Activated CD4-positive, alpha-beta T cell treated with anti-CD3 and anti-CD28 coated beads for 36 hours (primary cell): ENCODE results near the gene ALAS1. TPM values are rescaled to one million over a fixed set of nuclear protein-coding genes. Genes with fewer than 3 reads are reported as not detected.
"Not testable (repeated sequence)": the region's sequence is repeated elsewhere in the genome, so short reads cannot be mapped to it uniquely, and the experiment has no call there.

Experiments used
- ATAC-seq: fragments of 200-7000 bp; cut with Tn5 transposase; one replicate; pipeline ENCODE4 v1.10.0; 2021; ENCODE audit warnings: mild to moderate bottlenecking, moderate library complexity
- CTCF ChIA-PET: fragments of 350-600 bp; sonication (Branson Sonifier 250); formaldehyde crosslinking; loops from one replicate; lab custom pipeline; 2021; ENCODE audit warnings: antibody characterized with exemption; lab: Charles Lee
- POLR2A ChIA-PET: fragments of 350-600 bp; sonication (Branson Sonifier 250); formaldehyde crosslinking; loops from one replicate; lab custom pipeline; 2021; ENCODE audit warnings: antibody characterized with exemption, inconsistent platforms; lab: Charles Lee
- DNase-seq: peaks from one replicate; pipeline ENCODE4 v3.0.0-alpha.2; 2020
- H3K27ac Mint-ChIP-seq: one replicate; pipeline ENCODE4 v1.8.0; 2021; ENCODE audit warnings: mixed read lengths
- H3K27me3 Mint-ChIP-seq: one replicate; pipeline ENCODE4 v1.8.0; 2021; ENCODE audit warnings: mixed read lengths
- H3K36me3 Mint-ChIP-seq: one replicate; pipeline ENCODE4 v1.8.0; 2021; ENCODE audit warnings: low read depth, mixed read lengths
- H3K4me1 Mint-ChIP-seq: one replicate; pipeline ENCODE4 v1.8.0; 2021; ENCODE audit warnings: mixed read lengths
- H3K4me3 Mint-ChIP-seq: one replicate; pipeline ENCODE4 v1.8.0; 2021; ENCODE audit warnings: mild to moderate bottlenecking, moderate library complexity, mixed read lengths
- H3K9me3 Mint-ChIP-seq: one replicate; pipeline ENCODE4 v1.8.0; 2021; ENCODE audit warnings: low read depth, mixed read lengths
- intact Hi-C, 2 experiments: fragments of 100-400 bp; cut with DNase I in 1 of 2; cut with micrococcal nuclease in 1 of 2; formaldehyde crosslinking; loops; one replicate each; pipeline versions ENCODE4 v1.14.2 to v1.15.1; 2022 to 2024; cut with DNase I, micrococcal nuclease
- total RNA-seq, 2 experiments: library from RNA; stranded (reverse); gene quantifications; one replicate each; pipeline ENCODE4 v1.2.3, GENCODE V29; 2021

The ALAS1 gene
- total RNA-seq, 2 experiments from 2014 or later, result 52.8 to 68.7 TPM

- DNase-seq, result no peak
- ChIA-PET POLR2A (no interaction called here), CTCF (interaction anchor here (0.7 to 1.0 kb wide), 2 partner anchors 158 kb away, joined by 3 to 5 read pairs; no protein-coding TSS in a partner anchor)
These were observed 38.5 kb upstream of the ALAS1 start for GRCh38 chr3:52159503-52159902.

DNA sequence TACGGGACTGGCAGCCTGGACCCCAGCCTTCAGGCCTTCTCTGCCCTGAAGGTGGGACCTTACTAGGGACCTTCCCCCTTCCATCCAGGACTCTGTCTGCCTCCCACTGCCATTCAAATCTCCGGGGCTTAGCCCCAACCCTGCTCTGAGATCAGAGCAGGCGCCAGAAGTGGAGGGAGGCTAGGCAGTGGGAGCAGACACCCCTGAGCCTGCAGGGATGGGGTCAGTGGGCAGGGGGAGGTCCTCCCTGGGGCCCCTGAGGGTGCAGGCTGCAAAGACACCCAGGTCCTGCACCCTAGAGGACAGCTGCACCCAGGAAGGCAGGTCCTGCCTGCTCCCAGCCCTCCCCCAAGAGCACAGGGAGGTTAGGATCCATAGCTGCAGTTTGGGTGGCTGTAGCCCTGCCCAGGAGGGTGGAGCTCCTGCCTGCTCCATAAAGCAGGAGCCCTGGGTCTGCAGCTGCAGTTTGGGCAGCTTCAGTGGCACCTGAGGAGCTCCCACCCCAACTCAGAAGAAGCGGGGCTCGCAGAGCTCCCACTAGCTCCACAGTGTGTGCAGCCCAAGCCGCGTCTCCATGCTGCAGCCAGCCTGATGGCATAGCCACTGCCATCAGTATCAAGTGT is 35.6 kb upstream of the ALAS1 start:
- POLR2A ChIA-PET, result no interaction called here
- no peaks in the 10 kb centered on the region for H3K36me3 Mint-ChIP-seq
- intact Hi-C loops, result no loop called here
- no peaks in the 10 kb centered on the region for H3K9me3 Mint-ChIP-seq
- DNase-seq (no peak), ATAC-seq (no peak)
- H3K4me3 Mint-ChIP-seq, result no peak overlapping the region
- no peaks in the 10 kb centered on the region for H3K27me3 Mint-ChIP-seq
- no peaks in the 10 kb centered on the region for H3K4me1 Mint-ChIP-seq
- CTCF ChIA-PET, result interaction anchor here (0.6 kb wide), 1 partner anchor 212 kb away, joined by 3 read pairs; no protein-coding TSS in a partner anchor
- no peak overlapping the region for H3K27ac Mint-ChIP-seq

More at GRCh38 chr3:52159503-52159902, 38.5 kb upstream of the ALAS1 start:
- Mint-ChIP-seq H3K9me3 (no peaks in the 10 kb centered on the region), H3K4me3 (no peak overlapping the region), H3K27me3 (no peaks in the 10 kb centered on the region), H3K4me1 (peaks cover 9% of the 10 kb centered on the region), H3K27ac (no peak overlapping the region), H3K36me3 (no peaks in the 10 kb centered on the region)
- no peak for ATAC-seq
- intact Hi-C loops, result loop anchor here in 1 of 2 experiments (10.0 kb wide), 1 partner anchor 775 kb away; the partner anchor contains the start of gene MANF

GRCh38 chr3:52167240-52167639 is 30.7 kb upstream of the ALAS1 start:
- no peak for ATAC-seq
- ChIA-PET POLR2A (interaction anchor here (0.7 kb wide), 1 partner anchor 172 kb away, joined by 3 read pairs; no protein-coding TSS in a partner anchor), CTCF (interaction anchor here (0.6 to 1.9 kb wide), 3 partner anchors 34 to 1693 kb away, joined by 3 to 6 read pairs (median 3); no protein-coding TSS in a partner anchor)
- no peak overlapping the region for H3K4me3 Mint-ChIP-seq
- no peak for DNase-seq
- no peaks in the 10 kb centered on the region for H3K36me3 Mint-ChIP-seq
- no peaks in the 10 kb centered on the region for H3K4me1 Mint-ChIP-seq
- no peaks in the 10 kb centered on the region for H3K9me3 Mint-ChIP-seq
- no peak overlapping the region for H3K27ac Mint-ChIP-seq
- intact Hi-C loops, result no loop called here
- H3K27me3 Mint-ChIP-seq, result no peaks in the 10 kb centered on the region

- H3K4me1 Mint-ChIP-seq, H3K9me3 Mint-ChIP-seq, H3K27me3 Mint-ChIP-seq, intact Hi-C loops, DNase-seq, ATAC-seq, H3K4me3 Mint-ChIP-seq, H3K27ac Mint-ChIP-seq, H3K36me3 Mint-ChIP-seq: not testable (repeated sequence)
- ChIA-PET POLR2A (interaction anchor here (0.6 kb wide), 1 partner anchor 13 kb away, joined by 3 read pairs; no protein-coding TSS in a partner anchor), CTCF (interaction anchor here (0.8 to 1.2 kb wide), 3 partner anchors 10 to 327 kb away, joined by 3 to 4 read pairs (median 3); no protein-coding TSS in a partner anchor)
These were observed 27.7 kb upstream of the ALAS1 start for GRCh38 chr3:52170217-52170616.

DNA sequence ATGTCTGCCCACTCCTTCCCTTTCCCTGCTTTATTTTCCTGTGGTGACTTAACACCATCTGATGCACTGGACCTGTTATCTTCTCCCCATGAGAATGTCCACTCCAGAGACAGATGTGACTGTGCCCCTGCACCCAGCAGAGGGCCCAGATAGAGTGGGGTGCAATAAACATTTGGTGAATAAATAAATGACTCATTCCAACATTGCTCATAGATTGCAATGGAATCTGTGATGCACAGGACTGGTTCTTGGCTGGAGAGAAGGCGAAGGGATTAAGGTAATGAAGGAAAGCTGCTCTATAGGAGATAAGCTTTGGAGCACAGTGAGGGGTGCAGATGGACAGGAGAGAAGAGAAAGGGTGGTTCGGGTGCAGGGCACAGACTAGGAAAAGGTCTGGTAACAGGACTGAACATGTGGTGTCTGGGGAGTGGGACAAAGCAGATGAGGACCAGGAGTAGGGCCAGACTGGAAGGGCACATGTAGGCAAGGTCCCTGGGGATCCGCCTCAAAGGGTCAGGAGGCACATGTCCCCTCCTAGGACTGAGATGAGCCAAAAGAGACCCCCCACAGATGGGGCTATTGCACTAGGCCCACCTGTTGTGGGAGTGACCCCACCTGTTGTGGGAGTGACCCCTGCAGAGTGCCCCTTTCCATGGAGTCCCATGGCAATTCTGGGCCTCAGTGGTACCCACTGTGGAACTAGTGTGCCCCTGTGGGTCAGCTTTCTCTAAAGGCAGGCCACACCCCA is 26.3 kb upstream of the ALAS1 start:
- ChIA-PET CTCF (interaction anchor here (0.5 to 1.2 kb wide), 2 partner anchors 17 to 25 kb away, joined by 3 read pairs; partner anchors contain the start of gene POC1A), POLR2A (no interaction called here)
- Mint-ChIP-seq H3K9me3 (no peaks in the 10 kb centered on the region), H3K27ac (no peak overlapping the region), H3K36me3 (no peaks in the 10 kb centered on the region), H3K27me3 (no peaks in the 10 kb centered on the region), H3K4me1 (no peaks in the 10 kb centered on the region), H3K4me3 (no peak overlapping the region)
- ATAC-seq (peak; percentile 44), DNase-seq (no peak)
- intact Hi-C loops, result no loop called here

DNA sequence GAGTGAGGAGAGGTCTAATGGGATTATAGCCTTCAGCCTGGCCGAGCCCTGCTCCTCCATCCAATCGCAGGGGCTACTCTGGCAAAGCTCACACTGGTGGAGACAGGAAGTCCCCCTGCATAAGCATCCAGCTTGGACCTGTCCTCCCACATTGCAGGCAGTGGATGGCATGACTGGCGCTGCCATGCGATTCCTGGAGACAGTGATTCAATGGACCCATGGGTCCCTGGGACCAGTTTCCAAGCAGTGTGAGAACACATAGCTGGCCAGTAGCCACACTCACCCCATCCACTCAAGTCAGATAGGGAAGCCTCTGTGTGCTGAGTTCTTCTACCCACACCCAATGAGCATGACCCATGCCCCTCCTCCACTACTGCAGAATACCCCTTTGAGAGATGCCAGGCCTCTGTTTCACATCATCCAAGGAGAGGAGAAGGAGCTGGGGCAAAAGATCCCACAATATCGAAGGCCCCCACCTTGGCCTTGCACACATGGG is 25.6 kb upstream of the ALAS1 start:
- POLR2A ChIA-PET, result no interaction called here
- DNase-seq (no peak), ATAC-seq (no peak)
- intact Hi-C loops, result no loop called here
- CTCF ChIA-PET, result interaction anchor here (0.5 kb wide), 1 partner anchor 24 kb away, joined by 3 read pairs; no protein-coding TSS in a partner anchor
- H3K27ac Mint-ChIP-seq, result no peak overlapping the region
- no peaks in the 10 kb centered on the region for H3K4me1 Mint-ChIP-seq
- no peaks in the 10 kb centered on the region for H3K9me3 Mint-ChIP-seq
- no peak overlapping the region for H3K4me3 Mint-ChIP-seq
- no peaks in the 10 kb centered on the region for H3K27me3 Mint-ChIP-seq
- no peaks in the 10 kb centered on the region for H3K36me3 Mint-ChIP-seq

- Mint-ChIP-seq H3K27ac (no peak overlapping the region), H3K4me3 (no peak overlapping the region), H3K27me3 (no peaks in the 10 kb centered on the region), H3K9me3 (no peaks in the 10 kb centered on the region), H3K36me3 (no peaks in the 10 kb centered on the region), H3K4me1 (no peaks in the 10 kb centered on the region)
- POLR2A ChIA-PET, result no interaction called here
- DNase-seq (no peak), ATAC-seq (no peak)
- CTCF ChIA-PET, result interaction anchor here (0.6 kb wide), 1 partner anchor 309 kb away, joined by 3 read pairs; no protein-coding TSS in a partner anchor
- intact Hi-C loops, result no loop called here
These were observed 24.9 kb upstream of the ALAS1 start for GRCh38 chr3:52173101-52173500.

GRCh38 chr3:52174896-52175295 is 23.1 kb upstream of the ALAS1 start:
- ChIA-PET POLR2A (interaction anchor here (0.7 kb wide), 1 partner anchor 14 kb away, joined by 3 read pairs; no protein-coding TSS in a partner anchor), CTCF (interaction anchor here (0.7 to 1.1 kb wide), 2 partner anchors 17 to 176 kb away, joined by 3 to 4 read pairs; no protein-coding TSS in a partner anchor)
- Mint-ChIP-seq H3K9me3 (no peaks in the 10 kb centered on the region), H3K27me3 (no peaks in the 10 kb centered on the region), H3K36me3 (no peaks in the 10 kb centered on the region), H3K4me1 (no peaks in the 10 kb centered on the region), H3K4me3 (no peak overlapping the region), H3K27ac (no peak overlapping the region)
- DNase-seq (peak; percentile 23), ATAC-seq (peak; percentile 36)
- intact Hi-C loops, result no loop called here

GRCh38 chr3:52175416-52176179 is 22.4 kb upstream of the ALAS1 start:
- no peaks in the 10 kb centered on the region for H3K36me3 Mint-ChIP-seq
- H3K27ac Mint-ChIP-seq, result no peak overlapping the region
- ChIA-PET POLR2A (interaction anchor here (0.6 to 0.7 kb wide), 2 partner anchors 14 to 54 kb away, joined by 3 to 6 read pairs; no protein-coding TSS in a partner anchor), CTCF (interaction anchor here (0.7 to 1.1 kb wide), 2 partner anchors 17 to 52 kb away, joined by 3 to 4 read pairs; no protein-coding TSS in a partner anchor)
- ATAC-seq (no peak), DNase-seq (no peak)
- no peak overlapping the region for H3K4me3 Mint-ChIP-seq
- intact Hi-C loops, result no loop called here
- H3K27me3 Mint-ChIP-seq, result no peaks in the 10 kb centered on the region
- no peaks in the 10 kb centered on the region for H3K4me1 Mint-ChIP-seq
- H3K9me3 Mint-ChIP-seq, result no peaks in the 10 kb centered on the region

GRCh38 chr3:52176180-52176752 is 21.7 kb upstream of the ALAS1 start:
- Mint-ChIP-seq H3K27ac (no peak overlapping the region), H3K36me3 (no peaks in the 10 kb centered on the region), H3K4me3 (no peak overlapping the region), H3K27me3 (no peaks in the 10 kb centered on the region), H3K9me3 (no peaks in the 10 kb centered on the region), H3K4me1 (no peaks in the 10 kb centered on the region)
- DNase-seq, result no peak
- ATAC-seq, result no peak
- intact Hi-C loops, result no loop called here
- ChIA-PET POLR2A (no interaction called here), CTCF (interaction anchor here (0.7 kb wide), 1 partner anchor 53 kb away, joined by 3 read pairs; no protein-coding TSS in a partner anchor)
